ENCODE data around the gene NAIF1. TPM values are rescaled to one million over a fixed set of nuclear protein-coding genes. Genes with fewer than 3 reads are reported as not detected.

The NAIF1 gene
- total and polyA plus RNA-seq, 2 donors from 2014 or later = 9.7 to 12.3 TPM

- peak in 2 of 5 donors; percentile 60 to 77 for DNase-seq
Observed at GRCh38 chr9:128056086-128056485, 11.0 kb downstream of the NAIF1 start.

GRCh38 chr9:128055344-128056040 is 11.6 kb downstream of the NAIF1 start:
- Histone ChIP-seq H3K27me3 (ENCODE audit: control insufficient read depth, insufficient read depth, low read length) (no peaks in the 10 kb centered on the region), H3K4me3 (ENCODE audit: low read length in 3 of 3) (peak overlapping the region in 1 of 3 donors; percentile 12), H3K9ac (ENCODE audit: low read length in 3 of 3) (peak overlapping the region in 1 of 3 donors; percentile 61), H3K36me3 (ENCODE audit: control insufficient read depth in 2 of 3, insufficient read depth in 3 of 3, low read length in 3 of 3) (no peaks in the 10 kb centered on the region), H3K4me1 (ENCODE audit: control insufficient read depth in 2 of 3, insufficient read depth in 2 of 3, low read depth in 1 of 3, low read length in 3 of 3) (peaks cover 0 to 13% (median 12%) of the 10 kb centered on the region in 3 donors), H3K9me3 (ENCODE audit: control insufficient read depth in 2 of 3, insufficient read depth in 1 of 3, low read length in 3 of 3) (no peaks in the 10 kb centered on the region), H3K27ac (ENCODE audit: low read depth in 2 of 2, low read length in 2 of 2) (peak overlapping the region; percentile 74 to 93)
- DNase-seq = peak in 3 of 5 donors; percentile 17 to 89 (median 54)
- no peak for FAIRE-seq
- TF ChIP-seq, protein P1, sequence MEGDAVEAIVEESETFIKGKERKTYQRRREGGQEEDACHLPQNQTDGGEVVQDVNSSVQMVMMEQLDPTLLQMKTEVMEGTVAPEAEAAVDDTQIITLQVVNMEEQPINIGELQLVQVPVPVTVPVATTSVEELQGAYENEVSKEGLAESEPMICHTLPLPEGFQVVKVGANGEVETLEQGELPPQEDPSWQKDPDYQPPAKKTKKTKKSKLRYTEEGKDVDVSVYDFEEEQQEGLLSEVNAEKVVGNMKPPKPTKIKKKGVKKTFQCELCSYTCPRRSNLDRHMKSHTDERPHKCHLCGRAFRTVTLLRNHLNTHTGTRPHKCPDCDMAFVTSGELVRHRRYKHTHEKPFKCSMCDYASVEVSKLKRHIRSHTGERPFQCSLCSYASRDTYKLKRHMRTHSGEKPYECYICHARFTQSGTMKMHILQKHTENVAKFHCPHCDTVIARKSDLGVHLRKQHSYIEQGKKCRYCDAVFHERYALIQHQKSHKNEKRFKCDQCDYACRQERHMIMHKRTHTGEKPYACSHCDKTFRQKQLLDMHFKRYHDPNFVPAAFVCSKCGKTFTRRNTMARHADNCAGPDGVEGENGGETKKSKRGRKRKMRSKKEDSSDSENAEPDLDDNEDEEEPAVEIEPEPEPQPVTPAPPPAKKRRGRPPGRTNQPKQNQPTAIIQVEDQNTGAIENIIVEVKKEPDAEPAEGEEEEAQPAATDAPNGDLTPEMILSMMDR (IDR thresholded peaks at IDR 0.05; ENCODE audit: borderline replicate concordance, extremely low read depth, insufficient read depth) = no peak
- intact Hi-C loops (cut with DNase I) = no loop called here

More at GRCh38 chr9:128056086-128056485, 11.0 kb downstream of the NAIF1 start:
- no peaks in the 10 kb centered on the region for H3K9me3 ChIP-seq (ENCODE audit: control insufficient read depth in 2 of 3, insufficient read depth in 1 of 3, low read length in 3 of 3)
- FAIRE-seq = no peak
- H3K9ac ChIP-seq (ENCODE audit: low read length in 3 of 3) = peak overlapping the region in 1 of 3 donors; percentile 61
- intact Hi-C loops (cut with DNase I) = no loop called here
- H3K27me3 ChIP-seq (ENCODE audit: control insufficient read depth, insufficient read depth, low read length) = no peaks in the 10 kb centered on the region
- H3K27ac ChIP-seq (ENCODE audit: low read depth in 2 of 2, low read length in 2 of 2) = peak overlapping the region; percentile 74 to 93
- TF ChIP-seq, protein P1 (IDR thresholded peaks at IDR 0.05; ENCODE audit: borderline replicate concordance, extremely low read depth, insufficient read depth) = no peak
- H3K4me1 ChIP-seq (ENCODE audit: control insufficient read depth in 2 of 3, insufficient read depth in 2 of 3, low read depth in 1 of 3, low read length in 3 of 3) = peaks cover 0 to 13% (median 12%) of the 10 kb centered on the region in 3 donors
- H3K36me3 ChIP-seq (ENCODE audit: control insufficient read depth in 2 of 3, insufficient read depth in 3 of 3, low read length in 3 of 3) = no peaks in the 10 kb centered on the region
- no peak overlapping the region for H3K4me3 ChIP-seq (ENCODE audit: low read length in 3 of 3)

GRCh38 chr9:128054087-128054486 is 13.0 kb downstream of the NAIF1 start:
- no peak for DNase-seq
- intact Hi-C loops (cut with DNase I) = no loop called here
- Histone ChIP-seq H3K4me3 (ENCODE audit: low read length in 3 of 3) (no peak overlapping the region), H3K4me1 (ENCODE audit: control insufficient read depth in 2 of 3, insufficient read depth in 2 of 3, low read depth in 1 of 3, low read length in 3 of 3) (peaks cover 0 to 15% (median 12%) of the 10 kb centered on the region in 3 donors), H3K9ac (ENCODE audit: low read length in 3 of 3) (no peak overlapping the region), H3K9me3 (ENCODE audit: control insufficient read depth in 2 of 3, insufficient read depth in 1 of 3, low read length in 3 of 3) (no peaks in the 10 kb centered on the region), H3K36me3 (ENCODE audit: control insufficient read depth in 2 of 3, insufficient read depth in 3 of 3, low read length in 3 of 3) (no peaks in the 10 kb centered on the region), H3K27ac (ENCODE audit: low read depth in 2 of 2, low read length in 2 of 2) (peak overlapping the region in 1 of 2 donors; percentile 1), H3K27me3 (ENCODE audit: control insufficient read depth, insufficient read depth, low read length) (no peaks in the 10 kb centered on the region)
- FAIRE-seq = no peak
- TF ChIP-seq, protein P1 (IDR thresholded peaks at IDR 0.05; ENCODE audit: borderline replicate concordance, extremely low read depth, insufficient read depth) = no peak

Measured in kidney (tissue), 14 donors.